Measurements from ENCODE around the gene SIK3.
A peak's percentile ranks its signal among the peaks of the same experiment; 100 is the strongest.

SIK3 gene

DNA sequence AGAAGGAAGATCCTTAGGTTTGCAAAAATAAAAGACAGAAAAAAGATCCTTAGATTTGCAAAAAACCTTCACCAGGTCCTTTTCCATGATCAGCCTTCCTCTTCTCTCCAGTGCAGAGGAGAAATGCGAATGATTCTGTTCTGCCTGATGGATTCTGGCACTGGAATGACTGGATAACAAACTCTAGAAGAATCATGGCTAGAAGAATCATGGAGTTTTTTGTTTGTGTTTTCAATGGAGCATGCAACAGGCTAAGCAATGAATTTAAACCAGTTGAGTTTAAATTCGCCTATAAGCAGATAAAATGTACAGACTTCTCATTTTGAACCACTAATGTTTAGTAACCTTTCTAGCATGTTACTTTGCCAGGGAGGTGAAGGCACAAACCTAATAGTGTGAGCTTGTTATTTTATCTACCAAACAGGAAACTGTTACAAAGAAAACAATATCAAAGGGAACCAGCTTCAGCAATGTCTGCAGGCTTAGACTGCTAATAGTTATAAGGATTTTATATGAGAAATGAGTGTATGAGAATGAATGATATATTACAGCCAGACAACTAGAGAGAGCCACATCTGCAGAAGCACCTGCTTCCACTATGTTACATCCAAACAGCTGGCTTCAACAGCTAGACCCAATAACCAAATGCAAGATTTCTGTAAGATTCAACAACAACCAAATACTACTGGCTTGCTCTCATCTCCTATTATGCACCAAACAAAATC is 196.1 kb downstream of the SIK3 start:
- peaks cover 27% of the 10 kb centered on the region for H3K36me3 Mint-ChIP-seq (ENCODE audit: insufficient read depth)
- H3K9me3 Mint-ChIP-seq = no peaks in the 10 kb centered on the region
- peak overlapping the region in 1 of 2 donors; percentile 33 for H3K27ac Mint-ChIP-seq
- ATAC-seq (replicated peaks) (no peak), DNase-seq (no peak)
- no peaks in the 10 kb centered on the region for H3K27me3 Mint-ChIP-seq
- peak overlapping the region in 1 of 2 donors; percentile 5 for H3K4me3 Mint-ChIP-seq
- peaks cover 9 to 34% of the 10 kb centered on the region in 2 donors for H3K4me1 Mint-ChIP-seq (ENCODE audit: low read depth in 2 of 2)

- H3K4me1 Mint-ChIP-seq (ENCODE audit: low read depth in 2 of 2) = peaks cover 7 to 33% of the 10 kb centered on the region in 2 donors
- ATAC-seq (replicated peaks) (no peak), DNase-seq (no peak)
- peak overlapping the region; percentile 11 to 33 for H3K27ac Mint-ChIP-seq
- no peak overlapping the region for H3K4me3 Mint-ChIP-seq
- H3K9me3 Mint-ChIP-seq = no peaks in the 10 kb centered on the region
- peaks cover 28% of the 10 kb centered on the region for H3K36me3 Mint-ChIP-seq (ENCODE audit: insufficient read depth)
- no peaks in the 10 kb centered on the region for H3K27me3 Mint-ChIP-seq
Observed at GRCh38 chr11:116901211-116901610, 197.0 kb downstream of the SIK3 start.

- ATAC-seq (replicated peaks) = no peak
- no peak overlapping the region for H3K4me3 Mint-ChIP-seq
- peaks cover 3 to 20% of the 10 kb centered on the region in 2 donors for H3K4me1 Mint-ChIP-seq (ENCODE audit: low read depth in 2 of 2)
- no peaks in the 10 kb centered on the region for H3K9me3 Mint-ChIP-seq
- no peak overlapping the region for H3K27ac Mint-ChIP-seq
- peaks cover 13% of the 10 kb centered on the region for H3K36me3 Mint-ChIP-seq (ENCODE audit: insufficient read depth)
- no peak for DNase-seq
- H3K27me3 Mint-ChIP-seq = no peaks in the 10 kb centered on the region
Observed at GRCh38 chr11:116896211-116896610, 202.0 kb downstream of the SIK3 start.

- Mint-ChIP-seq H3K27ac (peak overlapping the region; percentile 2 to 55), H3K36me3 (ENCODE audit: insufficient read depth) (peaks cover 15% of the 10 kb centered on the region), H3K27me3 (no peaks in the 10 kb centered on the region), H3K9me3 (no peaks in the 10 kb centered on the region), H3K4me3 (no peak overlapping the region), H3K4me1 (ENCODE audit: low read depth in 2 of 2) (peaks cover 6 to 23% of the 10 kb centered on the region in 2 donors)
- ATAC-seq (replicated peaks) = no peak
- DNase-seq = no peak
Observed at GRCh38 chr11:116895048-116895757, 203.0 kb downstream of the SIK3 start.

DNA sequence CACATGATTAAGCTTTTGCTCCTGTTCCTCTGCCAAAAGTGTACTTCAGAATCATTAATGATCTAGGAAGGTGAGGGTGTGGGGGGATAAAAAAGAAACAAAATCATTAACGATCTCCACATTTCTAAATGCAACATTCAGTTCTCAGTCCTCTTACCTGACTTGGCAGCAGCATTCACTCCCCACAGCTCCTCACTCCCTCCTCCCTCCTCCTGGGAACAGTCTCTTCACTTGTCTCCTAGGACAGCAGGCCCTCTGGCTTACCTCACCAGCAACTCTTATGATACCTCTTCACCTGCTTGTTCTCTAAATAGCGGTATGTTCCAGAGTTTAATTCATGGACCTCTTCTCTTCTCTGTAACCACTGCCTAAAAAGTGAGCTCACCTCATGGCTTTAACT is 204.3 kb downstream of the SIK3 start:
- H3K4me1 Mint-ChIP-seq (ENCODE audit: low read depth in 2 of 2) = peaks cover 10 to 21% of the 10 kb centered on the region in 2 donors
- H3K27me3 Mint-ChIP-seq = no peaks in the 10 kb centered on the region
- H3K9me3 Mint-ChIP-seq = no peaks in the 10 kb centered on the region
- H3K27ac Mint-ChIP-seq = peak overlapping the region; percentile 47 to 55
- H3K4me3 Mint-ChIP-seq = no peak overlapping the region
- DNase-seq = no peak
- peaks cover 15% of the 10 kb centered on the region for H3K36me3 Mint-ChIP-seq (ENCODE audit: insufficient read depth)
- no peak for ATAC-seq (replicated peaks)

DNA sequence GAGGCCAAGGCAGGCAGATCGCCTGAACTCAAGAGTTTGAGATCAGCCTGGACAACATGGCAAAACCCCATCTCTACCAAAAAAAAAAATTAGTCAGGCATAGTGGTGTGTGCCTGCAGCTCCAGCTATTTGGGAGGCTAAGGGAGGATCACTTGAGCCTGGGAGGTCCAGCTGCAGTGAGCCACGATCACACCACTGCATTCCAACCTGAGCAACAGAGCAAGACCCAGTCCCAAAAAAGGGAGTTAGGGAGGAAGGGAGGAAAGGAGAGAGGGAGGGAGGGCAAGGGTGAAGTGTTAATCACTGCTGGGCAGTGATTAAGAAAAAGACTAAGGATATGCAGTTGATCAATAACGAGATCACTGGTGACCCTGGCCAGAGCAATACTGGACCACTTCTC is 204.8 kb downstream of the SIK3 start:
- Mint-ChIP-seq H3K27ac (peak overlapping the region; percentile 47 to 55), H3K36me3 (ENCODE audit: insufficient read depth) (peaks cover 15% of the 10 kb centered on the region), H3K9me3 (no peaks in the 10 kb centered on the region), H3K4me1 (ENCODE audit: low read depth in 2 of 2) (peaks cover 12 to 21% of the 10 kb centered on the region in 2 donors), H3K27me3 (no peaks in the 10 kb centered on the region), H3K4me3 (no peak overlapping the region)
- DNase-seq = no peak
- ATAC-seq (replicated peaks) = no peak

DNA sequence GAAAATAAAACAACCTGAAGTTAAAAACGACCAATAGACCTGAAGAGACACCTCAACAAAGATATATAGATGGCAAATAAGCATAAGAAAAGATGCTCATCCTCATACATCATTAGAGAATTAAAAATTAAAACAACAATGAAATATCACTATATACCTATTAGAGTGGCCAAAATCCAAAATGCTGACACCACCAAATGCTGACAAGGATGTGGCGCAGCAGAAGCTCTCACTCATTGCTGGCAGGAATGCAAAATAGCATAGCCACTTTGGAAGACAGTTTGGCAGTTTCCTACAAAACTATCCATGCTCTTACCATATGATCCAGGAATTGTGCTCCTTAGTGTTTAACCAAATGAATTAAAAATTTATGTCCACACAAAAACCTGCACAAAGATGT is 205.9 kb downstream of the SIK3 start:
- DNase-seq (no peak), ATAC-seq (replicated peaks) (no peak)
- Mint-ChIP-seq H3K36me3 (ENCODE audit: insufficient read depth) (peaks cover 18% of the 10 kb centered on the region), H3K9me3 (no peaks in the 10 kb centered on the region), H3K27ac (peak overlapping the region in 1 of 2 donors; percentile 5), H3K4me3 (no peak overlapping the region), H3K4me1 (ENCODE audit: low read depth in 2 of 2) (peaks cover 12 to 21% of the 10 kb centered on the region in 2 donors), H3K27me3 (no peaks in the 10 kb centered on the region)

DNA sequence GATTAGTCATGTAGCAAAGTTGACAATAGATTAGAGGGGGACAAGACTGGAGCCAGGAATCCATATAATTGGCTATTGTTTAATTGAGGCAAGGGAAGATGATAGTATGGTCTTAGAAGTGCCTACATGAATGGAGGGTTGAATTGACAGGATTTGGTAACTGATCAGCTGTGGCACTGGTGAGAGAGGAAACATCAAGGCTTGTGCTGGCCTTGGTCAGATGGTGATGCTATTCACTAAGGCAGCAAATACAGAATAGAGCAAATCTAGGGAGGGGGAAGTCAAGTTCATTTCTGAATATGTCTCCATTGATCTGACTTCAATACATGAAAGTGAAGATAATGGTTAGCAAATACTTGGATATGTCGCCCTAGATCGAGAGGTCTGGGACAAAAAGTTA is 206.5 kb downstream of the SIK3 start:
- Mint-ChIP-seq H3K9me3 (no peaks in the 10 kb centered on the region), H3K36me3 (ENCODE audit: insufficient read depth) (peaks cover 18% of the 10 kb centered on the region), H3K27me3 (no peaks in the 10 kb centered on the region), H3K4me3 (no peak overlapping the region), H3K27ac (peak overlapping the region; percentile 5), H3K4me1 (ENCODE audit: low read depth in 2 of 2) (peaks cover 12 to 21% of the 10 kb centered on the region in 2 donors)
- DNase-seq = no peak
- no peak for ATAC-seq (replicated peaks)

DNA sequence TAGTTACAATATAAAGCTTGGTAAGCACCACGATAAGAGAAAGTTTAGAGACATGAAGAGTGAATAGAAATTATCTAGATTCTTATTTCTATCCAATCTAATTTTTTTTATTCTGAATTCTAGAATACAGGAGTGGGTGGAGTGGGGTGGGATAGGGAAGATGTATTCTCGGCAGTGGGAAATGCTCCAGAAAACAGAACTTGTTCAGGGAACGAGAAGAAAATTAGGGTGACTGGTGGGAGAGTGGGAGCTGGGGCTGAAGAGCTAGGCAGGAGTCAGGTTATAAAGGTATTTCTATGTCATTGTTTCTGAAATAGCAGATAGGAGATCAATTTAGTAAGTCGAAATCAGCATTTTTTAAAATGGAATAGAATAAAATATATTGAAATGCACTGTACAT is 207.6 kb downstream of the SIK3 start:
- no peak for ATAC-seq (replicated peaks)
- H3K9me3 Mint-ChIP-seq = no peaks in the 10 kb centered on the region
- DNase-seq = no peak
- H3K27ac Mint-ChIP-seq = peak overlapping the region; percentile 60 to 70
- H3K4me1 Mint-ChIP-seq (ENCODE audit: low read depth in 2 of 2) = peaks cover 12 to 20% of the 10 kb centered on the region in 2 donors
- no peaks in the 10 kb centered on the region for H3K27me3 Mint-ChIP-seq
- H3K36me3 Mint-ChIP-seq (ENCODE audit: insufficient read depth) = peaks cover 12% of the 10 kb centered on the region
- peak overlapping the region; percentile 20 to 26 for H3K4me3 Mint-ChIP-seq

DNA sequence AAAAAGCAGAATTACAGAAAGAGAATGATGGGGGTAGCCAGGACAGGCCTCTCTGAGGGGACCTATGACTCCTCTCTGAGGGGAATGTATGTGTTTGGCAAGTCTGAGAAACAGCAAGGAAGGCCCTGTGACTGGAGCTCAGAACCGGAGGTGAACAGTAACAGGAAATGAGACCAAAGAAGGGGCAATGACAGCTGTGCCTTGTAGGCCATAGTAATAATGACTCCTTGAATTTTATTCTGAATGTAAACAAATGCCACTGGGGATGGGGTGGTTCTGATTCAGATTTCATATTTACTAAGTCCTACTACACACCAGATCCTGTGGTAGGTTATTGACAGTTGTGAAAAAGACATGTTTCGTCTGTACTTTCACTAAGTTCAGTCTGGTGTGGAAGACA is 208.0 kb downstream of the SIK3 start:
- Mint-ChIP-seq H3K9me3 (no peaks in the 10 kb centered on the region), H3K4me3 (peak overlapping the region; percentile 20 to 26), H3K27me3 (no peaks in the 10 kb centered on the region), H3K4me1 (ENCODE audit: low read depth in 2 of 2) (peaks cover 12 to 16% of the 10 kb centered on the region in 2 donors), H3K27ac (peak overlapping the region; percentile 60 to 70), H3K36me3 (ENCODE audit: insufficient read depth) (peaks cover 11% of the 10 kb centered on the region)
- peak in 2 of 3 experiments; percentile 6 to 17 for DNase-seq
- peak; percentile 86 for ATAC-seq (replicated peaks)

- H3K4me3 Mint-ChIP-seq = no peak overlapping the region
- no peaks in the 10 kb centered on the region for H3K27me3 Mint-ChIP-seq
- DNase-seq (no peak), ATAC-seq (replicated peaks) (no peak)
- H3K4me1 Mint-ChIP-seq (ENCODE audit: low read depth in 2 of 2) = peaks cover 10% of the 10 kb centered on the region in 2 donors
- H3K36me3 Mint-ChIP-seq (ENCODE audit: insufficient read depth) = peaks cover 9% of the 10 kb centered on the region
- H3K27ac Mint-ChIP-seq = peak overlapping the region; percentile 45 to 46
- H3K9me3 Mint-ChIP-seq = no peaks in the 10 kb centered on the region
Observed at GRCh38 chr11:116888884-116889549, 209.2 kb downstream of the SIK3 start.

DNA sequence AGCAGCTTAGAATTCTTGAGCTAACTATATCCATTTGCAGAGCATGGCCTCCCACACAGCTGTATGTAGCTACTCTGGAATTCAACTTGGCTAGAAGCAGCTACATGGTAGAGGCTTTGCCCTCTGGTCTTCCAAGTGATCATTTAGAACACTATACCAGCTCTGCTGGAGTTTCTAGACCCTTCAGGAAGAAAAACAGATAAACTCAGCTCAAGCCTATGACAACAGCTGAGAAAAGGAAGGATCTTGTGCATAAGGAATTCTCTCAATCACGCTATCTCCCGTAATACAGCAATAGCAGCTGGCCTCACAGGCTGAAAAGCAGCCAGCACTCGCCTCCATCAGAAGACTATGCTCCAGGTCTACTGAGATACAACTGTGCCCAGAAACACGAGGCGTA is 210.2 kb downstream of the SIK3 start:
- Mint-ChIP-seq H3K36me3 (ENCODE audit: insufficient read depth) (peaks cover 6% of the 10 kb centered on the region), H3K27ac (peak overlapping the region in 1 of 2 donors; percentile 46), H3K4me3 (no peak overlapping the region), H3K9me3 (no peaks in the 10 kb centered on the region), H3K27me3 (no peaks in the 10 kb centered on the region), H3K4me1 (ENCODE audit: low read depth in 2 of 2) (peaks cover 8 to 10% of the 10 kb centered on the region in 2 donors)
- no peak for ATAC-seq (replicated peaks)
- DNase-seq = no peak

DNA sequence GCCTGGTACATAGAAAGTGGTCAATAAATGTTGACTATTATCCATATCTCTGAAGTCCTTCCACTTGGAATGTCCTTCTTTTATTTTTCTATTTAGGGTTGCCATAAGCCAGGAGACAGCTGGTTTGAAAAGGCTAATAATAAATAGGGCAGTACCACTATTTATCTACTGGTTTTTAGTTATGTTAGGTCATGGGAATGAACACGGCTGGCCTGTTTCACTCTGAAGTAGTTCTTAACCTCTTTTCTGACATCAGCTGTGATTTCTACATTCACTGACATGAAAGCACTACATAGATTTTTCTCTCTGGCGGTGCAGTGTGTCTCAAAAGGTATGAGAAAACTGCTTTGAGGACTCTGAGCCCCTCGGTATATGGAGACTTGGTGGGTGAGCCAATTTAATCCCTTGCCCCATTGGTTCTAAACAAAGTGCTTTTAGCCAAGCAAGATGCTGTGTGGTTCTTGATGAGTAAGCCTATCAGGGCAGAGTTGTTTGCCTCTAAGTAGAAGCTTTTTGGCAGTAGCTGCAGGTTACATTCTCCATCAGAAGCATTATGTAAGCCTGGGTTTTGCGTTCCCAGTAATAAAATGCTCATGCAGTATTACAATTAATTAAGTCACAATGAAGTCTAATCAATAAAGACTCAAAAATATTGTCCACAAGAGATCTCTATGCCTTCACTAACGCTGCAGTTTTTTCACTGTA is 212.1 kb downstream of the SIK3 start:
- Mint-ChIP-seq H3K9me3 (no peaks in the 10 kb centered on the region), H3K36me3 (ENCODE audit: insufficient read depth) (peaks cover 6% of the 10 kb centered on the region), H3K27ac (peak overlapping the region; percentile 19 to 29), H3K27me3 (no peaks in the 10 kb centered on the region), H3K4me1 (ENCODE audit: low read depth in 2 of 2) (peaks cover 11 to 14% of the 10 kb centered on the region in 2 donors), H3K4me3 (no peak overlapping the region)
- no peak for ATAC-seq (replicated peaks)
- no peak for DNase-seq

All from effector memory CD8-positive, alpha-beta T cell (primary cell).